ENCODE data around the gene GRWD1.

- TF ChIP-seq POLR2A (IDR thresholded peaks at IDR 0.05) (no peak), POLR2AphosphoS5 (IDR thresholded peaks at IDR 0.05) (no peak), CTCF (IDR thresholded peaks at IDR 0.05) (no peak)
These were observed 30.4 kb downstream of the GRWD1 start for GRCh38 chr19:48476176-48476575.
